Measurements from ENCODE around the gene DNA2.
"Not testable (repeated sequence)": the region's sequence is repeated elsewhere in the genome, so short reads cannot be mapped to it uniquely, and the experiment has no call there.

Gene DNA2

DNA sequence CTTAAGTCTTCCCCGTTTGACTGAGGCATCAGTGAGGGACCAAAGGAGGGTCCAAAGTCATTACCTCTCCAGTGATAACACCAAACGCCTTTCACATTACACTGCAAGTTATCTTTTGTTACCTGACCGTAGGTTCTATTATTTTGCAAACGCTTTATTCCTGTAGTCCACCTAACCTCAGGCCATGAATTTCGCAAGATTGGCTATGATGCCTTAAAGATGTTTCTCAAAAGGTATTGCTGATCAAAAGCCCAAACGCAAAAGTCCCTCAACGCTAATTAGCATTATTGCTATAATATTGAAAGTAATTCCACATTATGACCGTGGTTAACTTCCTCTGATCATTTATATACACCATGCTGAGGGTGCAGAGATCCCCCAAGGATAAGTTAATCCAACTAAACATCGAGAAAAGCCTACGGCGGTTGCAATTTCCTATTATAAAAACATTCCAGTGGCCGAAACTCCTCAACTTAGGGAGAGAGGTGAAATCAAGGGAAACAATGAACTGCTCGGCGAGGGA is 649 bp downstream of the DNA2 start:
- peak; percentile 47 to 70 for DNase-seq
- TF ChIP-seq GATA1 (IDR thresholded peaks at IDR 0.05; ENCODE audit: low read depth, low read length) (no peak), POLR2A (IDR thresholded peaks at IDR 0.05; ENCODE audit: low read length) (no peak)

DNA sequence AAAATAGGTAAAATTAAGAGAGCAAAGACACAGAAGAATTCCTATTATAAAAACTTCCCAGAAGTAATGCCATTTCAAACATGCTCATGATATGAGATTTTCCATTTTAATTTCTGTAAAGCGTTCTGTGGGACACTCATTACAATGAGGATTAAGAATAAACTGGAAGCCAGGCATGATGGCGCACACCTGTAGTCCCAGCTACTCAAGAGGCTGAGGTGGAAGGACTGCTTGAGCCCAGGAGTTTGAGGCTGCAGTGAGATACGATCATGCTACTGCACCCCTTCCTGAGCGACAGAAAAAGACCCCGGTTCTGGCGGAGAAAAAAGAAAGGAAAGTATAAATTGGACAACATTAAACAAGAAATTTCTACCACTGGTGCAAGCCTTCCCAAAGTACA is 1.5 kb downstream of the DNA2 start:
- no peak for TF ChIP-seq POLR2A (IDR thresholded peaks at IDR 0.05; ENCODE audit: low read length)
- no peak for TF ChIP-seq GATA1 (IDR thresholded peaks at IDR 0.05; ENCODE audit: low read depth, low read length)
- peak in 1 of 2 experiments; percentile 39 for DNase-seq

DNA sequence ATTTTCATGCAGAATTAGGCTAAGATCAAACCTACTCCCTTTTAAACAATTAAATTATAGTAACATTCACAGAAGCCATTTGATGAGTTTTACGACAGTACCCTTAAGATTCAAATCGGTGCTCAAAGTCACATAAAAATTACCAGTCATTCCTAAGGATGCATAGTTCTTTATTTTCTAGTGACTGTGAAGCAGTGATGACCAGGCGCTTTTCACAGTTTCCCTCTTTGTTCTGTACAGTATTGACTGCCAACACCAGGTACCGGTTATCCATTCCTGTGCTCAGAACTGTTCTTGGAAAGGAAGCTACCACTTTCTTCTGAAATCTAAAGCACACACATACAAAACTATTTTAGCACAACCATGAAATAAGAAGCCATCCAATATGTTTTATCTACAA is 1.9 kb downstream of the DNA2 start:
- peak in 1 of 2 experiments; percentile 28 for DNase-seq
- TF ChIP-seq GATA1 (IDR thresholded peaks at IDR 0.05; ENCODE audit: low read depth, low read length) = no peak
- no peak for TF ChIP-seq POLR2A (IDR thresholded peaks at IDR 0.05; ENCODE audit: low read length)

DNA sequence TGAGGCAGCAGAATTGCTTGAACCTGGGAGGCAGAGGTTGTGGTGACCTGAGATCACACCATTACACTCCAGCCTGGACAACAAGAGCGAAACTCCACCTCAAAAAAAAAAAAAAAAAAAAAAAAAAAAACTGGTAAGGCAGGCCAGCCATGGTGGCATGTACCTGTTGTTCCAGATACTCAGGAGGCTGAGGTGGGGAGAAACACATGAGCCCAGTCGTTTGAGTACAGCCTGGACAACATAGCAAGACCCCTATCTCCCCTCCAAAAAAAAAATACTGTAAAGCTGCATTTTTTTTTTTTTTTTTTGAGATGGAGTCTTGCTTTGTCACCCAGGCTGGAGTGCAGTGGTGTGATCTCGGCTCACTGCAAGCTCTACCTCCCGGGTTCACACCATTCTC is 7.0 kb downstream of the DNA2 start:
- DNase-seq = not testable (repeated sequence)

DNA sequence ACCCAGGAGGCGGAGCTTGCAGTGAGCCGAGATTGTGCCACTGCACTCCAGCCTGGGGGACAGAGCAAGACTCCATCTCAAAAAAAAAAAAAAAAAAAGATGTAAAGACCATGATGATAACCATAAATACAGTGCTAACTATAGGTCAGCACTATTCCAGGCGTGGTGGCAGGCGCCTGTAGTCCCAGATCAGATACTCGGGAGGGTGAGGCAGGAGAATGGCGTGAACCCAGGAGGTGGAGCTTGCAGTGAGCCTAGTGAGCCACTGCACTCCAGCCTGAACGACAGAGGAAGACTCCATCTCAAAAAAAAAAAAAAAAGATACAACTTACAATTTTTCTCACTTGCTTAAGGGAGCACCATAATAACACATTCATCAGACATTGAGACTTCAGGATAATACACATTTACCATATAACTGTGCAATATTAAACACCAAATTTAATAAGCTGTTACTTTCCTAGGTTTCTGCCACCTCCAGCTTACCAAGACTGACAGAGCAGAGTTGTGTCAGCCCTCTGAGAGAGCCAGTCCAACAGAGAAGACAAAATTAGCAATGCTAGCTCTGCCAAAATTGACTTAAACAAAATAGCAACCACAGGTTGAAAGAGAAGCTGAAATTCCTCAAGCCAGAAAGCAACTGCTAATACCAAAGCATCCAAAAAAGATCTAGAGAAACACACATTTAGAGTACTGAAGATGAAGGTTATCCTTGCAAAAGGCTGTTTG is 8.2 kb downstream of the DNA2 start:
- DNase-seq = peak; percentile 7 to 26
- no peak for TF ChIP-seq GATA1 (IDR thresholded peaks at IDR 0.05; ENCODE audit: low read depth, low read length)
- TF ChIP-seq POLR2A (IDR thresholded peaks at IDR 0.05; ENCODE audit: low read length) = no peak

DNA sequence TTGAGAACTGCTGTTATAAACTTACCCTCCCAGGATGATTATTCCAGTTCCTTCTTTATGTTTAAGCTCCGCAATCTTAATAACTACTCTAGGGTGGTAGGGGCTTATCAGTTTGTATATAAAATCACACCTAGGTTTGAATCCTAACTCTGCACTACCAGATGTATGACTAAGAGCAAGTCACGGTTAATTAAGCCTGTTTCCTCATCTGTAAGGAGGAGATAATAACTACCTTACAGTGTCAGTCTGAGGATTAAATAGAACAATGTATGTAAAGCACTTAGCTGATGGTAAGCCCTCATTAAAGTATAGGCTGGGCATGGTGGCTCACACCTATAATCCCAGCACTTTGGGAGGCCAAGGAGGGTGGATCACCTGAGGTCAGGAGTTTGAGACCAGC is 9.2 kb downstream of the DNA2 start:
- TF ChIP-seq GATA1 (IDR thresholded peaks at IDR 0.05; ENCODE audit: low read depth, low read length) (no peak), POLR2A (IDR thresholded peaks at IDR 0.05; ENCODE audit: low read length) (no peak)
- peak in 1 of 2 experiments; percentile 20 for DNase-seq

DNA sequence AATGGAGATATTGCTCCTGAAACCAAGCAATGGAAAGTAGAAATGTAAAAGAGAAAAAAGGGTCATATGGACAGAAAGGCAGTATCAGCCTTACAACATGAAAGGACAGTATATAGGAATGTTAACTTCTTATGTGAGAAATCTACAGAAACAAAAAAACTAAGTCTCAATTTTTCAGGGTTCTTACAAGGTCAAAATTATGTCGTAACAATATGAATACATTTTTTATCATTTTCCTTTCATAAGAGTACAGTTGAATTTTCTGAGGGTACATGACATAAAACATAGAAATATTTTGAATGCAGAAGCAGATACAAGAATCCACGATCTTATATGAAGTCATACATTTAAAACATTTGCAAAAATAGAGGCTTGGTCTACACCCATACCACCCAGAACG is 10.7 kb downstream of the DNA2 start:
- DNase-seq = no peak
- no peak for TF ChIP-seq GATA1 (IDR thresholded peaks at IDR 0.05; ENCODE audit: low read depth, low read length)
- no peak for TF ChIP-seq POLR2A (IDR thresholded peaks at IDR 0.05; ENCODE audit: low read length)

DNA sequence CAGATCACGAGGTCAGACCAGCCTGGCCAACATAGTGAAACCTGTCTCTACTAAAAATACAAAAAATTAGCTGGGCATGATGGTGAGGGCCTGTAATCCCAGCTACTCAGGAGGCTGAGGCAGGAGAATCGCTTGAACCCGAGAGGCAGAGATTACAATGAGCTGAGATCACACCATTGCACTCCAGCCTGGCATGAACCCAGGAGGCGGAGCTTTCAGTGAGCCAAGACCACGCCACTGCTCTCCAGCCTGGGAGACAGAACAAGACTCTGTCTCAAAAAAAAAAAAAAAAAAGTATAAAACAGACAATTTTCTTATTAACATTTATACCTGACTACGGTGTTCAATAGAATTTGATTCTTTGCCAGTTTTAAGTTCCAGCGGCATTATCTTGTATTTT is 22.1 kb downstream of the DNA2 start:
- peak; percentile 16 to 49 for DNase-seq

DNA sequence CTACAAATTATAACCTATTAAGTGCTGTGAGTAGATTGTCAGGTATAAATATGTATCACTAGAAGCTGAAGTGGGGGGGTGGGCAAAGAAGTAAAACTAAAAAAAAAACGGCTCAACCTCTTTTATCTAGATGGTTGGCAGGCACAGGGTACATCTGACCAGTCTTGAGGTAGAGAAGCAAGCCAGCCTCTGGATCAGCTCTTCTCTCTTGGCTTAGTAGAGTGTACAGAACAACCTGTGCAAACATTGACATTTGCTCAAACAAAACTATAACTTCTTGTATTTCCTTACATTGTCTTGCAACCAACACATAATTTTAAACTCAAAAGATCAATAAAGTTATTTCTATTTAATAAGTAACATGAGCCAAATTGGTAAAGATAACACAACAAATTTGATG is 25.6 kb downstream of the DNA2 start:
- no peak for DNase-seq

DNA sequence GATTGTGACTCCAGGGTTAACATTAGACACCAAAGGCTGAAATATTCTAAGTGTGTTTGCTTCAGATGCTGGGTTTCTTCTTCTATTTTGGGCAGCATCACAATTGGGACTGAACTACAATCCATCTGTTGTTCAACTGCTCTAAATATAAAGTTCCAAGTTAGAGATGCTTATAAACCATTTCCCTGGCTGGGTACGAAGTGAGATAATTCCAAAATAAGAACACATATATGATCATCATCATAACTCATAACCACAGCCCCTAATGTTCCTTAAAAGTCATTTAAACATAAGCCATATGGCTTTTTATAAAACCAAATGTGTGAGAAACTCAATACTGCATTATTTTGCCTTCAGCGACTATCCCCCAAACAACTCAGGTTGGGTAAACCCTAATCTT is 28.8 kb downstream of the DNA2 start:
- DNase-seq = no peak
- TF ChIP-seq GATA1 (IDR thresholded peaks at IDR 0.05; ENCODE audit: low read depth, low read length) (no peak), POLR2A (IDR thresholded peaks at IDR 0.05; ENCODE audit: low read length) (no peak)

More for the DNA sequence above, 25.6 kb downstream of the DNA2 start:
- TF ChIP-seq POLR2A (IDR thresholded peaks at IDR 0.05; ENCODE audit: low read length) (no peak), GATA1 (IDR thresholded peaks at IDR 0.05; ENCODE audit: low read depth, low read length) (no peak)

DNA sequence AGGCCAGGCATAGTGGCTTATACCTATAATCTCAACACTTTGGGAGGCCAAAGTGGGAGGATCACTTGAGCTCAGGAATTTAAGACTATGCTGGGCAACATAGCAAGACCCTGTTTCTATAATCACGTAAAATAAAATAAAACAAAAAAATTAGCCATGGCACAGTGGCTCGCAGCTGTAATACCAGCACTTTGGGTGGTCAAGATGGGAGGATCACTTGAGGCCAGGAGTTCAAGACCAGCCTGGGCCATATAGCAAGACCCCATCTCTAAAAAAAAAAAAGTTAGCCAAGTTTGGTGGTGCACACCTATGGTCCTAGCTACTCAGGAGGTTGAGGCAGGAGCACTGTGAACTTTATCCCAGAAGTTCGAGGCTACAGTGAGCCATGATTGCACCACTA is 30.9 kb downstream of the DNA2 start:
- no peak for TF ChIP-seq GATA1 (IDR thresholded peaks at IDR 0.05; ENCODE audit: low read depth, low read length)
- no peak for TF ChIP-seq POLR2A (IDR thresholded peaks at IDR 0.05; ENCODE audit: low read length)
- no peak for DNase-seq

DNA sequence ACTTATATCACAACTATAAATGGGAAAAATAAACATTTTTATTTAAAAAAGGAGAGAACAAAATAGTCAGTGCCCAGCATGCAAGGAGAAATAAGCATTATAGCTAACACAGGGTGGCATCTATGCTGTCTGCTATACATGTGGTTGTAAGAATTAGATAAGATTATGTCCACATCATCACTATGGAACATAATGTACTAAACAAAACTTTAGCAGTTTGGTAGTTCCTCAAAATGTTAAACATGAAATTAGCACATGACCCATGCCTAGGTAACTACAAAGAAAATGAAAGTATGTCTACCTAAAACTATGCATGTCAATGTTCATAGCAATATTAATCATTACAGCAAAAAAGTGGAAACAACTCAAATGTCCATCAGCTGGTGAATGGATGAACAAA is 36.0 kb downstream of the DNA2 start:
- TF ChIP-seq POLR2A (IDR thresholded peaks at IDR 0.05; ENCODE audit: low read length) (no peak), GATA1 (IDR thresholded peaks at IDR 0.05; ENCODE audit: low read depth, low read length) (no peak)
- DNase-seq = no peak

DNA sequence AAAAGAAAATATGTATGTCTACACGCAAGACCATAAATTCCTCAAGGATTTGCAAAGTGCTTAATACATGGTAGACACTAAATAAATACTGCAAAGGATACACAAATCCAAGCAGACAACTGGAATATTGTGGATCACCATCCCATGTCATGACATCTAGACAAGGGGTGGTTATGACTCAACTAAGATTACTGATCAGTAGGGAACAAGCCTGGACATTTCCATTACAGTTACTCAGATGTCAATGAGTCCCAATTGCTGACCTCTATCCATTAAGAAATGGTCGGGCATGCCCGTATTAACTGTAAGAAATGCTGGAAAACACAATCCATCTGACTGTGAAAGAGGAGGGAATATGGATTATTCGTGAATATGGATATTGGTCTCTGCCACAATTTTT is 37.1 kb downstream of the DNA2 start:
- TF ChIP-seq POLR2A (IDR thresholded peaks at IDR 0.05; ENCODE audit: low read length) (no peak), GATA1 (IDR thresholded peaks at IDR 0.05; ENCODE audit: low read depth, low read length) (no peak)
- DNase-seq = no peak

DNA sequence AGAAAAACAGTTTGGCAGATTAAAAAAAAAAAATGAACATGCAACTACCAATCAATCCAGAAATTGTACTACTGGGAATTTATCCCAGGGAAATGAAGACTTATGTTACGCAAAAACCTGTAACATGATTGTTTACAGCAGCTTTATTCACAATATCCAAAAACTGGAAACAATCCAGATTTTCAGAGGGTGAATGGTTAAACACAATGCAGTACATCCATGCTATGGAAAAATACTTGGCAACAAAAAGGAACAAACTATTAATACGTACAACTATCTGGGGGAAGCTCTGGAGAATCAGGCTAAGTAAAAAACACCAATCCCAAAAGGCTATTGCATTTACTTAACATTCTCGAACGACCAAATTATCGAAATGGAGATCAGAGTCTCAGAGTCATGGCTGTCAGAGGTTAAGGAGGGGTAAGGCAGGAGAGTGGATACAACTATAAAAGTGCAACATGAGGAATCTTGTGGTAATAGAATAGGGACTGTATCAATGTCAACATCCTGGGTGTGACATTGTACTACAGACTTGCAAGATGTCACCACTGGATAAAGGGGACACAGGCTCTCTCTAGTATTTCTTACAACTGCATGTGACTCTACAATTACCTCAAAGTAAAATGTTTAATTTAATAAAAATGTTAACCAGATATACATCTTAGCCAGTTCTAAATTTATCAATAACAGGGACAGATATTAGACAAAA is 43.2 kb downstream of the DNA2 start:
- peak in 1 of 2 experiments; percentile 23 for DNase-seq
- no peak for TF ChIP-seq GATA1 (IDR thresholded peaks at IDR 0.05; ENCODE audit: low read depth, low read length)
- no peak for TF ChIP-seq POLR2A (IDR thresholded peaks at IDR 0.05; ENCODE audit: low read length)

DNA sequence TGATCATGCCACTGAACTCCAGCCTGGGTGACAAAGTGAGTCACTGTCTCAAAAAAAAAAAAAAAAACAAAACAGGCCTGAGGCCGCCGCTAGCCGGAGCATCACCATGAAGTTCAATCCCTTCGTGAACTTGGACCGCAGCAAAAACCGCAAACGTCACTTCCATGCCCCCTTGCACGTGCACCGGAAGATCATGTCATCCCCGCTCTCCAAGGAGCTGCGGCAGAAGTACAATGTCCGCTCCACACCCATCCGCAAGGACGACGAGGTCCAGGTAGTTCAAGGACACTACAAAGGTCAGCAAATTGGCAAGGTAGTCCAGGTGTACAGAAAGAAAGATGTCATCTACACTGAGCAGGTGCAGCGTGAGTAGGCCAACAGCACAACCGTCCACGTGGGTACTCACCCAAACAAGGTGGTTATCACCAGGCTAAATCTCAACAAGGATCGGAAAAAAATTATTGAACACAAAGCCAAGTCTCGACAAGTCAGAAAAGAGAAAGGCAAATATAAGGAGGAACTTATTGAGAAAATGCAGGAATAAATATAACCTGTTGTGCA is 47.2 kb downstream of the DNA2 start:
- DNase-seq = no peak
- no peak for TF ChIP-seq POLR2A (IDR thresholded peaks at IDR 0.05; ENCODE audit: low read length)
- TF ChIP-seq GATA1 (IDR thresholded peaks at IDR 0.05; ENCODE audit: low read depth, low read length) = no peak

Data from erythroblast (primary cell).